Ectodermal cell (in vitro differentiated cells): ENCODE data around the gene SLIT3.
"Not testable (repeated sequence)": the region's sequence is repeated elsewhere in the genome, so short reads cannot be mapped to it uniquely, and the experiment has no call there.

ENCODE experiments used
- H3K27ac ChIP-seq: 2 replicates; pipeline ENCODE4 v1.7.0; 2013; ENCODE audit warnings: mild to moderate bottlenecking, low read depth, low read length; ENCODE audit not compliant: insufficient read depth, poor library complexity, severe bottlenecking
- H3K27me3 ChIP-seq: 2 replicates; pipeline ENCODE4 v1.7.0; 2013; ENCODE audit warnings: mild to moderate bottlenecking, low read length; ENCODE audit not compliant: insufficient read depth, control insufficient read depth, poor library complexity, severe bottlenecking
- H3K36me3 ChIP-seq: one replicate; pipeline ENCODE4 v1.7.0; 2013; ENCODE audit warnings: low read length; ENCODE audit not compliant: control insufficient read depth, insufficient read depth
- H3K4me1 ChIP-seq: one replicate; pipeline ENCODE4 v1.7.0; 2013; ENCODE audit warnings: low read length; ENCODE audit not compliant: control insufficient read depth, insufficient read depth
- H3K4me3 ChIP-seq: 2 replicates; pipeline ENCODE4 v1.7.0; 2013; ENCODE audit warnings: low read depth, low read length, control low read depth; ENCODE audit not compliant: insufficient read depth
- H3K9me3 ChIP-seq: 2 replicates; pipeline ENCODE4 v1.7.0; 2013; ENCODE audit warnings: mild to moderate bottlenecking, low read length, moderate library complexity; ENCODE audit not compliant: control insufficient read depth
- WGBS, 2 experiments: methylation state at CpG; one replicate each; pipeline ENCODE4 v1.1.7; 2013; ENCODE audit warnings: missing lambda C conversion rate in 2 of 2; 5-methylcytosine and 5-hydroxymethylcytosine counted together

SLIT3 gene

GRCh38 chr5:169211761-169212160 is 89.2 kb downstream of the SLIT3 start:
- not testable (repeated sequence) for H3K9me3 ChIP-seq, H3K4me1 ChIP-seq, H3K27me3 ChIP-seq, H3K4me3 ChIP-seq, H3K36me3 ChIP-seq, H3K27ac ChIP-seq
- WGBS, 2 experiments = 77 to 82% methylated on average over 3 of the region's 3 CpGs

DNA sequence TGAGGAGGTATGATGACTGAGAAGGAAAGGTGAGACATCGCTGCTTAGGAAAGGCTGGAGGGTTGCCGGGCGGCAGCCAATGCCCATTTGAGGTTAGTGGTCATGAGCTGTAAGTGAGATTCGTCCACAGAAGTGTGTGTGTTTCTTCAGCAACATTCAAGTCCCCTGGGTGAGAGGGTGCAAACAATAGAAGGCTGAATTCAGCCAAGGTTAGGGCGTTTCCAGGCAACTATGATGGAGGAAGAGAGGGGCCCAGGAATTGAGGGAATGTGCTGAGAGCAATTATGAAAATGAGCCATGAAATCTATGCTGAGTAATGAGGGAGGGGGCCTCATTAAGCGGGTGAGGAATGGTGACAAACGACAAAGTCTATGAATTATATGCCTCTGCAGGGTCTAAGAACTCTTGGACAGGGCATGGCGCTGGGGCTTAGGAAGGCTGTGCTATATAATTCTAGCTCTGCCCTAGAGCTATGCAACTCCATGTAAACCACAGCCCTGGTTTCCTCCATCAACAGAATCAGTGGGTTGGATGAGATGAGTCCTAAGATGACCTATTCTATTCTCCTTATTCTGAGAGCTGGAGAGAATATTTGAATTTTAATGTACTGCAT is 96.0 kb downstream of the SLIT3 start:
- H3K9me3 ChIP-seq = no peaks in the 10 kb centered on the region
- H3K4me3 ChIP-seq = no peak overlapping the region
- H3K27me3 ChIP-seq = no peaks in the 10 kb centered on the region
- no peaks in the 10 kb centered on the region for H3K36me3 ChIP-seq
- WGBS, 2 experiments = 91 to 92% methylated on average over 8 of the region's 8 CpGs
- H3K4me1 ChIP-seq = no peaks in the 10 kb centered on the region
- no peak overlapping the region for H3K27ac ChIP-seq

GRCh38 chr5:169202969-169203368 is 98.0 kb downstream of the SLIT3 start:
- Histone ChIP-seq H3K9me3 (no peaks in the 10 kb centered on the region), H3K4me1 (no peaks in the 10 kb centered on the region), H3K27me3 (no peaks in the 10 kb centered on the region), H3K27ac (no peak overlapping the region), H3K4me3 (no peak overlapping the region), H3K36me3 (no peaks in the 10 kb centered on the region)
- WGBS, 2 experiments = 86 to 90% methylated on average over 2 to 3 of the region's 3 CpGs

- Histone ChIP-seq H3K9me3 (no peaks in the 10 kb centered on the region), H3K36me3 (no peaks in the 10 kb centered on the region), H3K4me1 (no peaks in the 10 kb centered on the region), H3K27me3 (no peaks in the 10 kb centered on the region), H3K4me3 (no peak overlapping the region), H3K27ac (no peak overlapping the region)
These were observed 99.3 kb downstream of the SLIT3 start for GRCh38 chr5:169201597-169201996.

- H3K4me1 ChIP-seq = no peaks in the 10 kb centered on the region
- H3K27ac ChIP-seq = no peak overlapping the region
- H3K36me3 ChIP-seq = no peaks in the 10 kb centered on the region
- H3K9me3 ChIP-seq = no peaks in the 10 kb centered on the region
- no peaks in the 10 kb centered on the region for H3K27me3 ChIP-seq
- H3K4me3 ChIP-seq = no peak overlapping the region
- WGBS, 2 experiments = 73 to 76% methylated on average over 6 of the region's 6 CpGs
These were observed 100.7 kb downstream of the SLIT3 start for GRCh38 chr5:169200125-169200778.

- 83 to 89% methylated on average over 1 of the region's 1 CpG for WGBS, 2 experiments
- Histone ChIP-seq H3K4me3 (no peak overlapping the region), H3K4me1 (no peaks in the 10 kb centered on the region)
These were observed 103.6 kb downstream of the SLIT3 start for GRCh38 chr5:169197343-169197742.

GRCh38 chr5:169196059-169196458 is 104.9 kb downstream of the SLIT3 start:
- no peak overlapping the region for H3K27ac ChIP-seq
- whole genome bisulfite sequencing, 2 experiments = 94 to 97% methylated on average over 6 of the region's 6 CpGs
- no peaks in the 10 kb centered on the region for H3K4me1 ChIP-seq
- H3K9me3 ChIP-seq = no peaks in the 10 kb centered on the region
- no peaks in the 10 kb centered on the region for H3K27me3 ChIP-seq
- H3K36me3 ChIP-seq = no peaks in the 10 kb centered on the region
- no peak overlapping the region for H3K4me3 ChIP-seq

More at GRCh38 chr5:169197343-169197742, 103.6 kb downstream of the SLIT3 start:
- Histone ChIP-seq H3K27me3 (no peaks in the 10 kb centered on the region), H3K36me3 (no peaks in the 10 kb centered on the region), H3K27ac (no peak overlapping the region), H3K9me3 (no peaks in the 10 kb centered on the region)

DNA sequence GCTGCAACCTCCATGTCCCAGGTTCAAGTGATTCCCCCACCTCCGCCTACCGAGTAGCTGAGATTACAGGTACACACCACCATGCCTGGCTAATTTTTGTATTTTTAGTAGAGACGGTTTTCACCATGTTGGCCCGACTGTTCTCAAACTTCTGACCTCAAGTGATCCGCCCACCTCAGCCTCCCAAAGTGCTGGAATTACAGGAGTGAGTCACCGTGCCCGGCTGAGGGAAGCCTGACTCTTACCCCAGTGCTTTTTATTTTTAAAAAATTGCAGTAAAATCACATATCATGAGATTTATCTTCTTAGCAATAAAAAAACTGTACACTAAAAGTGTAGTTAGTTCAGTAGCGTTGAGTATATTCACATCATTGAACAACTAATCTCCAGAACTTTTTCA is 105.3 kb downstream of the SLIT3 start:
- Histone ChIP-seq H3K4me3 (no peak overlapping the region), H3K4me1 (no peaks in the 10 kb centered on the region), H3K9me3 (no peaks in the 10 kb centered on the region), H3K27me3 (no peaks in the 10 kb centered on the region), H3K27ac (no peak overlapping the region), H3K36me3 (no peaks in the 10 kb centered on the region)
- WGBS, 2 experiments = 93 to 96% methylated on average over 8 of the region's 8 CpGs

GRCh38 chr5:169192536-169192935 is 108.4 kb downstream of the SLIT3 start:
- 86% methylated on average over 3 of the region's 3 CpGs for WGBS, 2 experiments
- no peak overlapping the region for H3K27ac ChIP-seq
- H3K4me3 ChIP-seq = no peak overlapping the region
- no peaks in the 10 kb centered on the region for H3K9me3 ChIP-seq
- no peaks in the 10 kb centered on the region for H3K4me1 ChIP-seq
- no peaks in the 10 kb centered on the region for H3K27me3 ChIP-seq
- H3K36me3 ChIP-seq = no peaks in the 10 kb centered on the region

- H3K27me3 ChIP-seq = no peaks in the 10 kb centered on the region
These were observed 110.1 kb downstream of the SLIT3 start for GRCh38 chr5:169190849-169191248.

More at GRCh38 chr5:169190849-169191248, 110.1 kb downstream of the SLIT3 start:
- Histone ChIP-seq H3K27ac (no peak overlapping the region), H3K4me3 (no peak overlapping the region), H3K36me3 (no peaks in the 10 kb centered on the region), H3K9me3 (no peaks in the 10 kb centered on the region), H3K4me1 (no peaks in the 10 kb centered on the region)
- WGBS, 2 experiments = 88% methylated on average over 1 of the region's 1 CpG; no CpG with 5 or more reads in 1 of the 2 experiments
